GM19328 (cell line): ENCODE measurements around the gene TM2D3.
A peak's percentile ranks its signal among the peaks of the same experiment; 100 is the strongest.

ENCODE experiments used
- ATAC-seq: cut with Tn5 transposase; IDR thresholded peaks from one replicate; pipeline ENCODE4 v1.9.1; 2021; ENCODE audit warnings: mild to moderate bottlenecking, moderate library complexity; ENCODE audit not compliant: unreplicated experiment

Gene TM2D3, protein sequence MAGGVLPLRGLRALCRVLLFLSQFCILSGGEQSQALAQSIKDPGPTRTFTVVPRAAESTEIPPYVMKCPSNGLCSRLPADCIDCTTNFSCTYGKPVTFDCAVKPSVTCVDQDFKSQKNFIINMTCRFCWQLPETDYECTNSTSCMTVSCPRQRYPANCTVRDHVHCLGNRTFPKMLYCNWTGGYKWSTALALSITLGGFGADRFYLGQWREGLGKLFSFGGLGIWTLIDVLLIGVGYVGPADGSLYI

DNA sequence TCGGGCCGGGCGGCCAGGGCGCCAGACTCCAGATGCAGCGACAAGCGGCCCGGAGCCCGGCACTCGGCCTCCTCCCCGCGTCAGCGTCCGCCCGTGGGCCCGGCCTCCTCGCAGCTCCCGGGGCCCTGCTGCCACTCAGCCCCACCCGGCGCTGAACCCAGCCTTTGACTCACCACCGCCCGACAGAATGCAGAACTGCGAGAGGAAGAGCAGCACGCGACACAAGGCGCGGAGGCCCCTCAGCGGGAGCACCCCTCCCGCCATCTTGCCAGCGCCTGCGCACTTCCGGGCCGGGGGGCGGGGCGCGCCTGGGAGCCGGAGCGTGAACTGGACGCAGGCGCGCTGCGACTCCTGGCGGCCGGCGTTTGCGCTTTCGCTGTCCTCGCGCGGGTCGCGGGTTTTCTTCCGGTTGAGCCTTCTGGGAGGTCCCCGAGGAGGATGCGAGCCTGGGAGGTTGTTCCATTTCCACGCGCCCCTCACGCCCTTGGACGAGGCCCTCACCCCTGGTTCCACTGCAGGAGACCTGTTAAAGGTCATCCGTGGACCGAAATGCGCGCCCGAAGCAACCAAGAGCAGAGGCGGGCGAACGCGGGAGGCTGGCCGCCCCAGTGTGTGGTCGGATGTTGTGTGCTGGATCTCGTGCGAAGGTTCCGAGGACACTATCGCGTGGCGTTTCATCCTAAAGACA lies at the start of gene TM2D3:
Gene TM2D3, minus strand, starts transcription at position 284 of the 688 bp plus-strand sequence. Its CDS starts 20 bp downstream, at position 264.
- ATAC-seq = peak; percentile 88

DNA sequence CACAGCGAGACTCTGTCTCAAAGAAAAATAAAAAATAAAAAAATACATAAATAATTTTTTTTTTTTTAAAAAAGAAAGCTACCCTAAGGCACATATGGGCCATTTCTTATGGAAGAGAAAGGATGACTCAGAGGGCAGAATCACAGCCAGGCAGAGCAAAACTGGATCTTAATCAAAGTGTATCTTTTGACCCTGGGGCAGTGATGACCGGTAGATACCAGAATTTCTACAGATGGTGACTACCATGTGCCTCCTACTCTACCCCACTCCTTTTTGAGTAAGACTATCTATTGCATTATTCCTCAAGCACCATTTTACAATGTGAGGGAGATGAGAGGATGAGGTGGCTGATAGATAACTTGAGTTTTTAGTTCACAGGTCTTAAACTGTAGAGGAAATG lies 46.1 kb upstream of the TM2D3 start:
- no peak for ATAC-seq

DNA sequence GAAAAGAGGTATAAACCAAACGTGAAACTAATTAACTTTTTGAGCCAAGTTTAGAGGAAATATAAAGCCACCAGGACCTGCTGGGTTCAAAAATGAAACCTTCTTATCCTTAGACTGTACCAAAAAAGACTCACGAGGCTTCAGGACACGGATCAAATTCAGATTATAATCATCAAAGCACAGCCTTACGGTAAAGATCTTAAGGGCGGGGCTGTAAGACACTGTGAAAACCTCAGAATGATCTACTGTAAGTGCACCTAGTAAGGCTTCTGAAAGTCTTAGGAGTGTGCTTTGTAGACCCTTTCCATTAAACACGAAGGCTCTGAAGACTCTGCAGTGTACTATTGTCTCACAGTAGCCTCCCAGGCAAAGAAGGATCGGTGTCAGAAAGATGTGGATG lies 45.3 kb upstream of the TM2D3 start:
- no peak for ATAC-seq

DNA sequence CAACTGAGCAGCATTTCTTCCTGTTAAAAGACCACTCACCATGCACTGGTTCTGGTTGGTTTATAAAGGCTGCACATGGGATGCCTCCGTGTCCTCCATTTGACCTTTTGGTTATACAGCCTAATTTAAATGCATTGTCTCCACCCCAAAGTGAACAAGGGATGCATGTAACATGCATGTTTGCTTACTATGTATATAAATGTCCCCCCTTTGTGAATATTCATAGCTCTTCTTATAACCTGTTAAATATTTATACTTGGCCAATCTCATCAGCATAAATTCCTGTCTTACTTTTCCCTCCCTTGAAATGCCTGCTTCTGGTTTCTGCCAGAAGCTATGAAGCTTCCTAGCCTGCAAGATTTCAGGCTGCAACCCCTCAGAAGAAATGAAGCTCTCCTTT lies 44.6 kb upstream of the TM2D3 start:
- no peak for ATAC-seq

DNA sequence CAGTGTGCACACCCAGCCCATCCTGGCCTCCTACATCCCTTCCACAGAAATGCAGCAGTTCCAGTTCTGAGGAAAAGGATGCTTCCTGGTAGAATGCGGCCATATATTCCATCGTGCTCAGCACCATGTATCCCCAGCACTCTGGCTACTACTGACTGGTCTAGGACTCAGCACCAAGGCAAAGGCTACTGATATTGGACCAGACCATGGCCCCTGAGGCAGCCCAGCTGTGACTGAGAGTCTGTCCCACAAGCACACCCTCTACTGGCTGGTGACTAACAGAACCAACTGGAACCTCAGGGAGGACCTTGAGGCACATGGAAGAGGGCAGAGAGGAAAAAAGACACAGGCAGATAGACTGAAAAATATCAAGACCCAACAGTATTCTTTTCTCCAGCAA lies 42.1 kb upstream of the TM2D3 start:
- no peak for ATAC-seq

DNA sequence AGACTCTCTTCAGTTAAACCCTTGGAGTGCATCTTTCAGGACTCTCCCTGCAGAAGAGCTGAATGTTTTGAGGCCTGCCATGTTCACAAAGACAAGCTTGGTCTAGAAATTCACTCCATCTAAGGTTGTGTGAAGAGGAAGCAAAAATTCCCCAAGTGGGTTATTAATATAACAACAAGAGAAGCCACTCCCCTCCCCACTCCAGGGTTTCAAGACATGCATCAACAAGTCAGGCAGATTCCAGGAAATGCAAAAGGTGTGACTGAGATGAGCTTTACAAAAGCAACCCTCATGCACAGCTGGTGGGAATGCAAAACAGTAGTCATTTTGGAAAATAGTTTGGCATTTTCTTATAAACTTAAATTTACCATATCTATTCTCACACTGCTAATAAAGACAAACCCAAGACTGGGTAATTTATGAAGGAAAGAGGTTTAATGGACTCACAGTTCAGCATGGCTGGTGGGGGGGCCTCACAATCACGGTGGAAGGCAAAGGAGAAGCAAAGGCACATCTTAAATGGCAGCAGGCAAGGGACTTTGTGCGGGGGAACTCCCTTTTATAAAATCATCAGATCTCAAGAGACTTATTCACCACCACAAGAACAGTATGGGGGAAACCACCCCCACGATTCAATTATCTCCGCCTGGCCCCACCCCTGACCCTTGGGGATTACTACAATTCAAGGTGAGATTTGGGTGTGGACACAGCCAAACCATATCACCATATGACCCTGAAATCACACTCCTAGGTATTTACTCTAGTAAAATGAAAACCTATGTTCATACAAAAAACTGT lies 40.8 kb upstream of the TM2D3 start:
- no peak for ATAC-seq

DNA sequence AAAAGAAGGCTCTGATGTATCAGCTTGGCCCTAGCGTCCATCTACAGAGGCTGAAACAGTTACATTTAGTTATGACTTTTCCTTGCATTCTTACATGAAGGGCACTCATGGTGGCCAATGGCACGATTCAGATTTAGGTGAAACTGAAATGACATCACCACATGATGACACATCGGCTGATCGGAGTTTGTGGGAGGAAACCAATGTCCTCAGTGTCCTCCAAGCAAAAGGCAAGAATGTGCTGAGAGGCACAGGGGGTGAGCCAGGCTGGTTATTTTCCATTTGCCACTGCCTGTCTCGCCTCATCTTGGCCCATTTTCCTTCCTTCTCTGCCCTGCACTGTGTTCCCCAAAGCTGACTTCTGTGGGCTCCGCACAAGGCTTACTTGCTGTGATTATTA lies 37.7 kb upstream of the TM2D3 start:
- no peak for ATAC-seq

DNA sequence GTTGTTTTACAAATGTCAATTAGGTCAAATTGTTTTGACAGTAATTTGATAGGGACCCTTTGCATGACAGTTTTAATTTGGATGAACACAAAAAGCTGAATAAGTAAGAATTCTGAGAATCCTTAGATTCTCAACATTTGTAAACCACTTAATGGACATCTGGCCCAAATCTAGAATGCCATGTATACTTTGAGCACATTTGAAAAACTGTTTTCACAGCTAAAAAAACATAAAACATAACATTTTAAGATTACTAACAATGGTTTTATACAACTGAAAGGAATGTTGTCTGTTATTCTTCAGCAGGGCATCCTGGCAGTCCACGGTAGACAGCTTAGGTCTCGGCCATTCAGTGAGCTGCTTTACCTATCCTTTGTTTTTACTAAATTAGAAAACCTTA lies 34.5 kb upstream of the TM2D3 start:
- no peak for ATAC-seq

DNA sequence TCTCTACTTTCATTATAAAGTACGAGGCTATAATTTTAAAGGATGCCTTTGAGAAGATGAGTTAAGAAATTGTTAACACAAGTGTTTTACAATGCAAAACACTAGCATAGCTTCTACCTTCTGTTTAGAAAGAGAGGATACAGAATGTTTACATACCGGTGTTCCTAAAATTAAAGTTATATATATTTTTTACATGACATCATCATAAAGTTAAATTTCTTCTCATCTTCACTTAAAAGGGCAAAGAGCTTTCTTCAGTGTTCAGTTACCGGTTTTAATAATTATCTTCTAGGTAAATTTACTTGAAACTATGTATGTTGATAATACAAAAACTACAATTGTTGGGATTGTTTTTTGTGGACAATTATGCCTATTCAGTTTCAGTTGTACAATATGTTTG lies 32.7 kb upstream of the TM2D3 start:
- no peak for ATAC-seq

DNA sequence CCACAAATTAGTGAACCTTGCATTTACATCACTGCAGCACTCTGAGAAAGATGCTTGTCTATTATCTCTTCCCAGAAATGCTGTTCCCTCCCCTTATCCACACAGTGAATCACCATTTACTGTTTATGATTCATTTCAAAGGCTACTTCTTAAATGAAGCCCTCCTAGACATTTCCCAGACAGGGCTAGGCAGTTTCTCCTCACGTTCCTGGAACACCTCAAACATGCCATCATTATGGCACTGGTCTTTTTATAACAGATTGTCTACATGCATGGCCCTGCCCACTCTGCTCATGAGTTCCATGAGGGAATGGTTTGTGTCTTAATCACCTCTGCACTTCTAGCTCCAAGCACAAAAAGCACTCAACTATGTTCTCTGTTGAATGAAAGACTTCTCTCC lies 32.2 kb upstream of the TM2D3 start:
- ATAC-seq = no peak

DNA sequence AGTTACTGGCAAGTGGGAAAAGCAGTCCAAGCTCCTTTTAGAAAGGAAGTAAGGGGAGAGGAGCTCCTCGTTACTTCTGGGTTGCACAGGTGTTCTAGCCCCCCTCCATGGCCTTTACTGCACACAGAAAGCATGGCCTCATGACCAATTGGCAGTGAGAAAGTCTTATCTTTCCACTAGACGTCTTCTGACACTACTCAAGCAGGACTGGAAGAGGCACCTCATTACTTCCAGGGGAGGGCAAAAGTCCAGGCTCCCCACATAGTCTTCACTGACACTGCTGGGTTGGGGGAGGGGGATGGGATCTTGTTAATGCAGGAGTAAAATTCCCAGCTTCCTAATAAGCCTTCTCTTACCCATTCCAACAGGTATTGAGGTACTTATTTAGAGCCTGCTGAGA lies 27.6 kb upstream of the TM2D3 start:
- no peak for ATAC-seq

DNA sequence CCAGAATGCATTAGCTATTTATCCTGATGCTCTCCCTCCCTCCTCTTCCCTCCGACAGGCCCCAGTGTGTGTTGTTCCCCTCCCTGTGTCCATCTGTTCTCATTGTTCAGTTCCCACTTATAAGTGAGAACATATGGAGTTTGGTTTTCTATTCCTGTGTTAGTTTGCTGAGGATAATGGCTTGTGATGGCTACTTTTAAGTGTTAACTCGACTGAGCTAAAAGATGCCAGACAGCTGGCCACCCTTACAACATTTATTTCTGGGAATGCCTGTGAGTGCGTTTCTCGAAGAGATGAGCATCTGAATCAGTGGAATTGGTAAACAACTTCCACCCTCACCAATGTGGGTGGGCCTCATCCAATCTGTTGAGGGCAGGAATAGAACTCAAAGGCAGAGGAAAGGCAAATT lies 24.7 kb upstream of the TM2D3 start:
- ATAC-seq = no peak

DNA sequence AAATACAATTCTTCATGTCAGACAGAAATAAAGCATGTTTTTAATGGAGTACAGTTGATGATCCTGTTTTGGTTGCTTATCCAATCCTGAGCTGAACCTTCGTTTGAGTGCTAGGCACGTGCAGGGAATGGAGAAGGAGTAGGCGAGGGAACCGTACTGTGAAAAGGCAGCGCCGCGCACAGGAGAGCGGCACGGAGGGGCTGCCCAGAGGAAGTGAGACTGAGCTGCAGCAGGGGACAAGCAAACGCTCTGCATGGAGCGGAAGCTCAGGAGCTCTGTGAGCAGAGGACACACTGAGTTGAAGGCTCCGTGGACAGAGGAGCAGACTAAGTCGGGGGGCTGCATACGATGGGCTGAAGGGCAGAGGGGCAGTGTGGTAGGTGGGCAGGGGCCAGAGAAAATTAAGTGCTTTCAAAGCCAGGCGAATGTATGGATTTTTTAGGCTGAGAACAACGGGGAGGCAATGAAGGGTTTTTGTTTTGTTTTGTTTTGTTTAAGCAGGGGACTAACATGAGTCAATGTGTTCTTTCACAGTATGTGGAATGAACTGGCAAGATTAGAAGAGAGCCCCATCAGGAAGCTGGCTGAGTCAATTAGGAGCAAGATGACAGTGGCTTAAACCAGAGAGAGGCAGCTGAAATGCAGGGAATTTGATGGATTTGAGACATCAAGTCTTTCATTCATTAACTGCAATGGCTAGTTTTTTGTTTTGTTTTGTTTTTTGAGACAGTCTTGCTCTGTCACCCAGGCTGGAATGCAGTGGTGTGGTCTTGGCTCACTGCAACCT lies 23.8 kb upstream of the TM2D3 start:
- ATAC-seq = peak; percentile 92

DNA sequence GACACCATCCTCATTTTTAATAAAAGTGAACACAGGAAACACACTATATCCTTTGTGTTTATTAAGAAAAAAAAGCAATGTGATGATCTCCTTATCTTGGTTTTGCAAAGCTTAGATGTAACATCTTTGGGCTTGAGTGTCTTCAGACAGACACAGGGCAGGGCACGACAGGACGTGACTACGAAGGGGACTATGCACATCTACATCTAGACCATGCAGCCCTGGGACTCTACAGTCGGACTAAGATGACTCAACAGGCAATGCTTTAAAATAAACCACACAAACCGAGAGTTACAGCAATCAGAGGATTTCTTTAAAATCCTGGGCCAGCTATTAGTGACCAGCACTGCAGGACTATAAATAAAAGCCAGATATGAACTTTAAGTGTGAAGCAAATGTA lies 22.8 kb upstream of the TM2D3 start:
- ATAC-seq = no peak

DNA sequence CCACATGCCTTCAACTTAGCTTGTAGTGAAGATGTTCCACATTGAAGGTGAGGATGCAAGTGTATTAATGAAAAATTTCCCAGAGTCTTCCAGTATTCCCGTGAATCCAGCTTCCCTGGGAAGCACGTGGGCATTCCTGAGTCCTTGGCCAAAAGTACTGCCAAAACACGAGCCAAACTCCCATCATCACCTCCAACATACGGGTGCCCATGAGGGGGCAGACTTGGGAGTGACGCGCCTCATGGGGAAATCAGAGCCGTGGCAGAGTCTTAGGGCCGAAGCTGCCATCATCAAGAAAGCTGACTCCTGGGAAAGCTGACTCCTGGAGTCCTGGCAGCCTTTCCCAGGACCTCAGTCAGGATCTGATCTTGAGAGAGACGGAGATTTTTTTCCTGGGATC lies 20.1 kb upstream of the TM2D3 start:
- no peak for ATAC-seq

DNA sequence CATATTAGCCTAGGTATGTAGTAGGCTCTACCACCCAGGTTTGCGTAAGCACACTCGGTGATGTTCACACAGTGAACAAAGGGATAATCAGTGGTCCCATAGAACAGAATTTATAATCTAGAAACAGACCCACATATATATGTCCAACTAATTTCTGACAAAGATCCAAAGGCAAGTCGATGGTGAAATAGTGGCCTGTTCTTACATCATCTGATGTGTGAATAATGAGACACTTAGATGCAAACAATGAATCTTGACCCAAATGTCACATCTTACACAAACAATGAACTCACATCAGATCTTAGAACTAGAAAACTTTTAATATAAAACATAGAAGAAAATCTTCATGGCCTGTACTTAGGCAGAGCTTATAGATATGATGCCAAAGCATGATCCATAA lies 17.6 kb upstream of the TM2D3 start:
- ATAC-seq = no peak

DNA sequence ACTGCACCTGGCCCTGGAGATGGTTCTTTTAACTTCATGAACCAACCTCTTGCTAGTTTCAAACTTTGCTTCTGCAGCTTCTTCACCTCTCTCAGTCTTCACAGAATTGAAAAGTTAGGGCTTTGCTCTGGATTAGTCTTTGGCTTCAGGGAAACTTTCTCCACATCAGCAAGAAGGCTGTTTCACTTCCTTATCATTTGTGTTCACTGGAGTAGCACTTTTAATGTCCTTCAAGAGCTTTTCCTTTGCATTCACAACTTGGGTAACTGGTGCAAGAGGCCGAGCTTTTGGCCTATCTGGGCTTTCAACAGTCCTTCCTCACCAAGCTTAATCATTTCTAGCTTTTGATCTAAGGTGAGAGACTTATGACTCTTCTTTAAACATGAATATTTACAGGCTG lies 15.7 kb upstream of the TM2D3 start:
- ATAC-seq = no peak

DNA sequence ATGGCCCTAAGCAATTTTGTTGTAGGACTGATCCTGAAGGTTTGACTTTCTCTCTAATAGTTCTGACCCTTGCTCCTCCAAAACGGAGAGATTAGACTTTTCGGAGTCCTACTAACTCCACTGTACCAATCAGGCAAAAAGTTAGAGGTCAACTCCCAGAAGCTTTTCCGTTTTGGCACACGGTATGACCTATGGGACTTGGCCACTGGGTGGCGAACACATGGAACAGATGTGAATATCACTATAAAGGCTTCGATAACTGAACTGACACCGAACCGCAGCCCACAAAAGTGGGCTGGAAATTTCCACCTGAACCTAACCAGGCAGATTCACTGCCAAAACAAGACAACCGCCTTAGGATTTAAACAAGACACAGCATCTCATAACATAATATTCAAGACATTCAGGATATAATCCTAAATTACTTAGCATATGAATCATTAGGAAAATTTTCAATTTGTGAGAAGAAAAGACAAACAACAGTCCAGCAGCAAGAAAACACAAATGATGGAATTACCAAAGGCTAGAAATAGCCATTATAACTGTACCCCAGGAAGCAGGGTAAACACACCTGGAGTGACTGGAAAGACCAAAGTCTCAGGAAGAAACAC lies 12.2 kb upstream of the TM2D3 start:
- no peak for ATAC-seq

DNA sequence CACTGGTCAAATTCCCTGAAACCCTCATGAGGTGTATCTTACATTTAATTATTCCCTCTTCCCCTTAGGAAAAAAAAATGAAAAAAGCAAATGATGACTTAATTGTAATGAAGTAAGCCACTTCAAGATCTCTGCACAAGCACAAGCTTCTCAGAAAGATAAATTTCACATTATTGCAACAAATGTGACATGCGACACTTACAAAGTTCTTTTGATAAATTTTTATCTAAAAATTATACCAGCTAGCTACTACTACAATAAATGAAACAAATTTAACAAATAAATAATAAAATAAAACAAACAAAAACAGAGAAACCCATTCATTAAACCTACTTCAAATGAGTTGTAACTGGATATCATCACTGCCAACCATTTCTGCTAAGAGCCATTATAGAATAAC lies 10.0 kb upstream of the TM2D3 start:
- ATAC-seq = no peak

DNA sequence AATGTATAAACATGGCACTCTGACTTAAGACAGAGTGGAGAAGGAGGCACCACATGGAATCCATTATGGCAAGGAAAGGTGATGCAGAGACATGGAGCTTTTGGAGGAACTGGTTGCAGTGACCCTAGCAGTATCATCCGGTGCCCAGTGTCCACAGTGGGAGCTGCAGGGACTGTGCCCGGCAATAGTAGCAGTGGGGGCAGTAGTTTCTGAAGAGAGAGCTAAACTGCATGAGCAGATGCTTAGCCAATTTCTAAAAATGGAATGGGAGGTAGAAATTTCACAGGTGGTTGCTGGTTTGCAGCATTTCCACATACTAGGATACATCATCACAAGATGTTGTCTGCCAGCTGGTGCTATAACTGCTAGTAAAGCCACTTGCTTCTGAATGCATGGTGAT lies 7.8 kb upstream of the TM2D3 start:
- no peak for ATAC-seq
